ENCODE measurements around the gene CLDND2. TPM values are rescaled to one million over a fixed set of nuclear protein-coding genes. Genes with fewer than 3 reads are reported as not detected.

The CLDND2 gene
- total RNA-seq, 1 experiment from 2014 or later, result 1.8 TPM

DNA sequence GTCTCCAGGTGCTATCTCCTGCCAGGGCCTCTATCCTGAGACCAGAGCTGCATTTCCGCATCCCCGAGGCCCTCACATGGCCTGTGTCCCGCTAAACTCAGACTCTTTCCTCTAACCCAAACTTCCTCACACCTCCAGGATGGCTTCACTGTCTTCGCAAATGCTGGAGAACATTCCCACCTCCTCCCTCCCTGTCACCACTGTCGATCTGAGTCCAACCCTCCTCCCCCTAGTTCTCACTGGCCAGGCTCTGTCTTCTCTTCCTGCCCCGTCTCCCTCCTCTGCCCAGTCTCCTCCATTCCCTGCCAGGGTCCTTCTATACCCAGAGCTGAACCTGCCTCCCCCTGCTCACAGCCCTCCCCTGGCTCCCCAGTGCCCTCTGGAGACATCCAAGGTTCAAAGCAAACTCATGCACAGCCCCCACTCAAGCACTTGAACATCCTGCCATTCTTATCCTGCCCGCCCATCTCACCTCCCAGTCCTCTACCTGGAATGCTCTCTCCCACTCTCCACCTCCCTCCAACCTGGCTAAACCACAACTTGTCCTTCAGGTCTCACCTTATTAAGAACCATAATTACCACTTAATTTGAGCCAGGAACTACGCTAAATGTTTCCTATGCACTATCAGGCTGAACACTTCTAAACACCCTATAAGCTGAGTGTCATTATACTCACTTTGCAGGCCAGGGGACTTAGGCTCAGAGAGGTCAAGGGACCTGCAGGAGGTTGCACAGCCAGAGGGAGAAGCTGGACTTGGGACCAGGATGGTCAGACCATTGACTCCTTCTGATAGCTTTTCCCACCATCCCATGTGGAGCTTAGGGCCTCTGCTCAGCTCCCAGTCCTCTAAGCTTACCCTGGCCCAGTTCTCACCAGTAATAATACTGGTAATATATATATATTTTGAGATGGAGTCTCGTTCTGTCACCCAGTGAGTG lies 25.9 kb downstream of the CLDND2 start:
- Histone ChIP-seq H3K4me3 (replicated peaks in 1 of 2; ENCODE audit: low read depth in 1 of 2, low read length in 2 of 2) (no peak overlapping the region), H3K9ac (ENCODE audit: low read length) (no peak overlapping the region), H2AFZ (ENCODE audit: low read depth, low read length, poor library complexity, severe bottlenecking) (no peak overlapping the region), H4K20me1 (ENCODE audit: insufficient read depth) (no peaks in the 10 kb centered on the region), H3K4me1 (ENCODE audit: control insufficient read depth in 1 of 2, insufficient read depth in 2 of 2, low read length in 2 of 2) (peaks cover 5 to 44% of the 10 kb centered on the region in 2 experiments; a peak in 3 of 4 replicates), H3K27me3 (ENCODE audit: insufficient read depth, low read length) (no peaks in the 10 kb centered on the region), H3K27ac (ENCODE audit: low read depth, low read length) (no peak overlapping the region), H3K4me2 (ENCODE audit: low read length) (no peak overlapping the region), H3K9me3 (ENCODE audit: control insufficient read depth in 1 of 2, insufficient read depth in 1 of 2, low read depth in 1 of 2, low read length in 2 of 2) (no peaks in the 10 kb centered on the region), H3K79me2 (ENCODE audit: insufficient read depth, low read length) (no peaks in the 10 kb centered on the region), H3K36me3 (ENCODE audit: control insufficient read depth in 1 of 2, insufficient read depth in 2 of 2, low read length in 2 of 2) (no peaks in the 10 kb centered on the region; a peak in 2 of 4 replicates), H3K9me2 (ENCODE audit: insufficient read depth) (no peaks in the 10 kb centered on the region)
- intact Hi-C loops (cut with micrococcal nuclease), result no loop called here
- ChIA-PET CTCF (no interaction called here), RAD21 (ENCODE audit: low non-redundant PET in 1 of 2, low total read pairs in 2 of 2, uncharacterized antibody in 2 of 2, unreplicated experiment in 2 of 2) (no interaction called here), POLR2A (no interaction called here)
- TF ChIP-seq EGR1 (IDR thresholded peaks at IDR 0.05; ENCODE audit: low read depth) (no peak), ELF1 (IDR thresholded peaks at IDR 0.05; ENCODE audit: borderline replicate concordance, low read depth) (no peak), RAD21 (IDR thresholded peaks at IDR 0.05; ENCODE audit: low read depth) (no peak), YY1 (IDR thresholded peaks at IDR 0.05; ENCODE audit: extremely low read depth, insufficient replicate concordance, low read depth, low read length) (no peak), SP1 (IDR thresholded peaks at IDR 0.05; ENCODE audit: low read depth) (no peak), CEBPB (IDR thresholded peaks at IDR 0.05; ENCODE audit: low read depth) (no peak), ZNF274 (IDR thresholded peaks at IDR 0.05; ENCODE audit: low read depth, low read length) (no peak), POLR2AphosphoS5 (IDR thresholded peaks at IDR 0.05; ENCODE audit: low read depth, low read length) (no peak), EZH2phosphoT487 (IDR thresholded peaks at IDR 0.05; ENCODE audit: borderline replicate concordance) (no peak), EZH2 (IDR thresholded peaks at IDR 0.05) (no peak), TCF7L2 (IDR thresholded peaks at IDR 0.05; ENCODE audit: borderline replicate concordance, extremely low read depth, insufficient read depth, insufficient read length) (no peak), CBX3 (IDR thresholded peaks at IDR 0.05; ENCODE audit: low read depth) (no peak), FOSL1 (IDR thresholded peaks at IDR 0.05; ENCODE audit: low read depth) (no peak)
- TF ChIP-seq, protein P1, sequence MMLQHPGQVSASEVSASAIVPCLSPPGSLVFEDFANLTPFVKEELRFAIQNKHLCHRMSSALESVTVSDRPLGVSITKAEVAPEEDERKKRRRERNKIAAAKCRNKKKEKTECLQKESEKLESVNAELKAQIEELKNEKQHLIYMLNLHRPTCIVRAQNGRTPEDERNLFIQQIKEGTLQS (IDR thresholded peaks at IDR 0.05), result no peak
- DNase-seq (ENCODE audit: low read depth, low spot score) (no peak), ATAC-seq (no peak)
- no TSS peak for BruUV-seq (replicated peaks)
